Lower leg skin (tissue), 4 donors: Measurements from ENCODE around the gene ATP8A2. TPM values are rescaled to one million over a fixed set of nuclear protein-coding genes. Genes with fewer than 3 reads are reported as not detected.

ENCODE experiments used
- DNase-seq, 2 donors: peaks; one replicate each; pipeline ENCODE4 v3.0.0-alpha.2; 2019; ENCODE audit warnings: low spot score in 2 of 2
- H3K4me3 ChIP-seq: fragments of 200-600 bp; sonication (generic); 2 replicates; pipeline ENCODE4 v1.5.1; 2017; ENCODE audit warnings: mild to moderate bottlenecking, low read depth; ENCODE audit not compliant: poor library complexity, severe bottlenecking
- POLR2A ChIP-seq, 2 donors: fragments of 450-650 bp; IDR thresholded peaks; one replicate each; pipeline ENCODE4 v1.6.1; 2016 to 2017; ENCODE audit warnings: antibody characterized with exemption in 2 of 2, mild to moderate bottlenecking in 1 of 2, moderate library complexity in 1 of 2
- WGBS, 2 donors: methylation state at CpG; one replicate each; pipeline ENCODE4 v1.1.5; 2018; 5-methylcytosine and 5-hydroxymethylcytosine counted together
- intact Hi-C: fragments of 100-400 bp; cut with DNase I; formaldehyde crosslinking; loops from one replicate; pipeline ENCODE4 v1.15.0; 2023; ENCODE audit warnings: low total_unique reads
- total RNA-seq, 4 donors: library from RNA; depleted of rRNA; stranded (reverse); fragments of >200 nt; gene quantifications; one replicate each; pipeline ENCODE4 v1.1.0, GENCODE V29; 2016
- TF ChIP-seq, protein P1 (sequence below), 3 donors: fragments of 450-650 bp; IDR thresholded peaks; one replicate each; pipeline ENCODE4 v1.5.1; 2016; ENCODE audit warnings: antibody characterized with exemption in 3 of 3, mild to moderate bottlenecking in 3 of 3, moderate library complexity in 2 of 3

ATP8A2 gene
- total RNA-seq, 4 donors from 2014 or later: 0.05 to 0.23 TPM; not detected in 2

DNA sequence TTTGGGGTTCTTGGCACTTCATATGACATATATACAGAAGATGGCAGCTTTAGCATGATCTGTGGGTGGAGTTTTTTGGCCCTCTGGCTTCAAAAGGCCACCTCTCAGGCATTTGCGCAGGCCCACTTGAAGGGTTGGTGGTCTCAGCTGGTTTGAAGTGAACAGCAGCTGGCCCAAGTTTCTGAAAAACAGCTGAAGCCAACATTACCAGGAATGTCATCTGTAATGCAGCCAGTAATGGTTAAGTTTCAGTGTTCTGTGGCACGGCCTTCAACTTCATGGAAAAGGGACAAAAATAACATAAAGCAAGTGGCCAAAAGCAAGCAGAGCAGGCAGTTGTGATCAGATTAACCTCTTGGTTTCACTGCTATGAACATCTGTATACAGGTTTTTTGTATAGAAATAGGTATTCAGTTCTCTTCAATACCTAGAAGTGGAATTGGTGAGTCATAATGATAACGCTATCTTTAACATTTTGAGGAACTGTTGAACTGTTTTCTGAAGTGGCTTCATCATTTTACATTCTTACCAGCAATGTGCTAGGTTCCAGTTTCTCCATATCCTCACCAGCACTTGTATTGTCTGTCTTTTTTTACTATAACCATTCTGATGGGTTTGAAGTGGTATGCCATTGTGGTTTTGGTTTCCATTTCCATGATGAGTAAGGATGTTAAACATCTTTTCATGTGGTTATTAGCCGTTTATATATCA lies 434.6 kb downstream of the ATP8A2 start:
- H3K4me3 ChIP-seq: no peak overlapping the region
- no peak for DNase-seq
- TF ChIP-seq, protein P1, sequence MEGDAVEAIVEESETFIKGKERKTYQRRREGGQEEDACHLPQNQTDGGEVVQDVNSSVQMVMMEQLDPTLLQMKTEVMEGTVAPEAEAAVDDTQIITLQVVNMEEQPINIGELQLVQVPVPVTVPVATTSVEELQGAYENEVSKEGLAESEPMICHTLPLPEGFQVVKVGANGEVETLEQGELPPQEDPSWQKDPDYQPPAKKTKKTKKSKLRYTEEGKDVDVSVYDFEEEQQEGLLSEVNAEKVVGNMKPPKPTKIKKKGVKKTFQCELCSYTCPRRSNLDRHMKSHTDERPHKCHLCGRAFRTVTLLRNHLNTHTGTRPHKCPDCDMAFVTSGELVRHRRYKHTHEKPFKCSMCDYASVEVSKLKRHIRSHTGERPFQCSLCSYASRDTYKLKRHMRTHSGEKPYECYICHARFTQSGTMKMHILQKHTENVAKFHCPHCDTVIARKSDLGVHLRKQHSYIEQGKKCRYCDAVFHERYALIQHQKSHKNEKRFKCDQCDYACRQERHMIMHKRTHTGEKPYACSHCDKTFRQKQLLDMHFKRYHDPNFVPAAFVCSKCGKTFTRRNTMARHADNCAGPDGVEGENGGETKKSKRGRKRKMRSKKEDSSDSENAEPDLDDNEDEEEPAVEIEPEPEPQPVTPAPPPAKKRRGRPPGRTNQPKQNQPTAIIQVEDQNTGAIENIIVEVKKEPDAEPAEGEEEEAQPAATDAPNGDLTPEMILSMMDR (IDR thresholded peaks at IDR 0.05): no peak
- no peak for TF ChIP-seq POLR2A (IDR thresholded peaks at IDR 0.05)
- 84 to 85% methylated on average over 4 of the region's 4 CpGs for WGBS, 2 donors
- intact Hi-C loops: no loop called here

DNA sequence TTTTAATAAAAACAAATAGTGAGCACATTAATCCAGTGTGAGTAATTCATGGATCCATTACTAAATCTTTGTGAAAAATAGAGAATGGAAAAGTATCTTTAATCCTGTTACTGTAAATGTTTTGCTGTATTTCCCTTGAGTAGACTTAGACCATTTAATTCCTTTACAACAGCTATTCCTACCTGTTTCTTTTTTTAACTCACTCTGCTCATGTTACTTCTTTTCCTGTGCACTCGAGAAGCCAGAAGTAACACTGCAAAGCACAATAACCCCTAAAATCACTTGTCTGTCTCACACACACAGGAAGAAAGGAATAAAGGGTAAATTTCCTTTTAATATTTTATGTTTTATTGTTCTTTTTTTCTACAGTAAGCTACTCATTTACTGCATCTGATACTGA lies 435.8 kb downstream of the ATP8A2 start:
- H3K4me3 ChIP-seq: no peak overlapping the region
- no peak for TF ChIP-seq POLR2A (IDR thresholded peaks at IDR 0.05)
- TF ChIP-seq, protein P1 (IDR thresholded peaks at IDR 0.05): no peak
- DNase-seq: no peak
- intact Hi-C loops: no loop called here
- 72 to 73% methylated on average over 1 of the region's 1 CpG for WGBS, 2 donors

DNA sequence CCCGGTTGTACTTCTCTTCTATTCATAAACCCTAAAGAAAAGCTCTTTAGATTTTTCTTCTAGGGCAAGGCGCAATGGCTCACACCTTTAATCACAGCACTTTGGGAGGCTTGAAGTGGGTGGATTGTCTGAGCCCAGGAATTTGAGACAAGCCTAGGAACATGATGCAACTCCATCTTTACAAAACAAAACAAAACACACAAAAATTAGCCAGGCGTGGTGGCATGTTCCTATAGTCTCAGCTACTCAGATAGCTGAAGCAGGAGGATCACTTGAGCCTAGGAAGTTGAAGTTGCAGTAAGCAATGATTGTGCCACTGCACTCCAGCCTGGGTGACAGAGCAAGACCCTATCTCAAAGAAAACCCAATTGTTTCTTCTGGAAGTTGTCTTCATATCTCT lies 439.7 kb downstream of the ATP8A2 start:
- H3K4me3 ChIP-seq: no peak overlapping the region
- 84 to 85% methylated on average over 3 of the region's 3 CpGs for WGBS, 2 donors
- DNase-seq: no peak
- TF ChIP-seq, protein P1 (IDR thresholded peaks at IDR 0.05): no peak
- no peak for TF ChIP-seq POLR2A (IDR thresholded peaks at IDR 0.05)
- intact Hi-C loops: no loop called here

DNA sequence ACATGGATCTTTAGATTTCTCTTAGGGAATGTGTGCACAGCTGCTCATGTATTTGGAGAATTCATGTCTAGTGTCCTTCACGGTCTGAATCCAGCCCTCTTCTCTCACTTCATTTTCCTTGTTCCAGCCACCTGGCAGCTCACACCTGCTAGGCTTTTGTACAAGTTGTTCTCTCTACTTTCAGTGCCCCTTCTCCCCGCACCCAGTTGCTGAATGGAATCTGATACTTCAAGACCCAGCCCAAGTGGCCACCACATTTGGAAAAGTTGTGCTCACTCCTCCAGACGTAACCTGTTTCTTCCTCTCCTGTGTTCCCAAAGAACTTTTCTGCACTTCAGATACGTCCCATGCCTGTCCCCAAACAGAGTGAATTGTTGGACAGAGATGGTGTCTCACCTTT lies 444.5 kb downstream of the ATP8A2 start:
- intact Hi-C loops: no loop called here
- no peak overlapping the region for H3K4me3 ChIP-seq
- TF ChIP-seq, protein P1 (IDR thresholded peaks at IDR 0.05): no peak
- no peak for TF ChIP-seq POLR2A (IDR thresholded peaks at IDR 0.05)
- DNase-seq: no peak
- WGBS, 2 donors: 89 to 97% methylated on average over 4 of the region's 4 CpGs

DNA sequence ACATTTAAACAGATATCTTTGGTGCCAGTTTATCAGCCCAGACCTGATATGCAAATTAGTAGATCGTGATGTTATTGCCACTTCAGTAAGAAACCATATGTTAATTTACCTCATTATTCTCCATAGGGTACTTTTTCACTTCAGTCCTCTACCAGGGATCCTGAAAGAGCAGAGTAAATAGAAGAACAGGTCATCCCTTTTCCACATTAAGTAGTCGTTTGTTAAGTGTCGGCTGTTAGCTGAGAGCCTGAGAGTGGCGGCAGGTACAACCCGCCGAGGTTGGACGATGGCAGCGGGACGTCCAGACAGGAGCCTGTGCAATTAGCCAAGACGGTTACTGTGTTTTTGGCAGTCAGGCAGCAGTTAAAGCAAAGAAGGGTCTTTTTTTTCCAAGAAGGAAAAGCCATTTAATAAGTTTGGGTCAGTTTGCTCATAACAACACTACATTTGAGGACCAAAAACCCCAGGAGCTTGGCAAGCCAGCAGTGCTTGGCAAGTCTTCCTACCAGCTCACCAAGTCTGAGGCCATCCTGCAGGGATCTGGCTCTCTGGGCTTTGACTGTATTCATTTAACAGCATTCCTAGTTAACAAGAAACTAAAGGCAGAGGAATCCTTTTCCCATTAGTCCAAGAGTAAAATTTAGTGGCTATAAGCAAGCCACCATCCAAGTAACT lies 448.2 kb downstream of the ATP8A2 start:
- no peak for DNase-seq
- WGBS, 2 donors: 58 to 70% methylated on average over 10 of the region's 10 CpGs
- H3K4me3 ChIP-seq: no peak overlapping the region
- TF ChIP-seq, protein P1 (IDR thresholded peaks at IDR 0.05): no peak
- no peak for TF ChIP-seq POLR2A (IDR thresholded peaks at IDR 0.05)
- intact Hi-C loops: no loop called here
